H9 (cell line): ENCODE results near the gene ASIC1. TPM values are rescaled to one million over a fixed set of nuclear protein-coding genes. Genes with fewer than 3 reads are reported as not detected.

ENCODE experiments used
- DNase-seq: peaks from one replicate; pipeline ENCODE4 v3.0.0-alpha.2; 2017
- H2AFZ ChIP-seq: one replicate; pipeline ENCODE4 v1.6.1; 2013; ENCODE audit warnings: mild to moderate bottlenecking, low read length, control low read depth, moderate library complexity
- H2AK5ac ChIP-seq: 2 replicates; pipeline ENCODE4 v1.6.1; 2013; ENCODE audit warnings: low read length, control low read depth, mixed read lengths; ENCODE audit not compliant: insufficient read length
- H2BK120ac ChIP-seq: one replicate; pipeline ENCODE4 v1.6.1; 2013; ENCODE audit warnings: low read depth, mild to moderate bottlenecking, low read length, control low read depth, inconsistent platforms; ENCODE audit not compliant: poor library complexity, severe bottlenecking
- H2BK12ac ChIP-seq: 2 replicates; pipeline ENCODE4 v1.6.1; 2013; ENCODE audit warnings: low read length, control low read depth, mixed read lengths, low read depth; ENCODE audit not compliant: insufficient read length
- H2BK15ac ChIP-seq: 2 replicates; pipeline ENCODE4 v1.6.1; 2013; ENCODE audit warnings: low read depth, low read length, control low read depth
- H2BK20ac ChIP-seq: one replicate; pipeline ENCODE4 v1.6.1; 2013; ENCODE audit warnings: low read depth, mild to moderate bottlenecking, low read length, control low read depth, inconsistent platforms; ENCODE audit not compliant: poor library complexity, severe bottlenecking
- H2BK5ac ChIP-seq: 2 replicates; pipeline ENCODE4 v1.6.1; 2013; ENCODE audit warnings: low read length, control low read depth, mixed read lengths; ENCODE audit not compliant: insufficient read length
- H3K14ac ChIP-seq: 2 replicates; pipeline ENCODE4 v1.6.1; 2013; ENCODE audit warnings: low read length, control low read depth; ENCODE audit not compliant: insufficient read depth
- H3K18ac ChIP-seq: 2 replicates; pipeline ENCODE4 v1.6.1; 2013; ENCODE audit warnings: low read depth, mild to moderate bottlenecking, mixed read lengths, low read length, control low read depth; ENCODE audit not compliant: insufficient read length
- H3K23ac ChIP-seq: 2 replicates; pipeline ENCODE4 v1.6.1; 2013; ENCODE audit warnings: low read length, control low read depth, mixed read lengths, low read depth; ENCODE audit not compliant: insufficient read length
- H3K23me2 ChIP-seq: 2 replicates; pipeline ENCODE4 v1.6.1; 2013; ENCODE audit warnings: low read depth, mild to moderate bottlenecking, mixed read lengths, low read length, control low read depth; ENCODE audit not compliant: insufficient read length, poor library complexity, severe bottlenecking
- H3K27ac ChIP-seq: 2 replicates; pipeline ENCODE4 v1.5.1; 2013; ENCODE audit warnings: low read length, control low read depth, mixed read lengths, low read depth; ENCODE audit not compliant: insufficient read length
- H3K27me3 ChIP-seq: 2 replicates; pipeline ENCODE4 v1.6.1; 2013; ENCODE audit warnings: low read length, control low read depth, inconsistent platforms; ENCODE audit not compliant: insufficient read depth
- H3K4ac ChIP-seq: 2 replicates; pipeline ENCODE4 v1.6.1; 2013; ENCODE audit warnings: low read depth, mild to moderate bottlenecking, control low read depth, inconsistent platforms, low read length, moderate library complexity
- H3K4me1 ChIP-seq: 2 replicates; pipeline ENCODE4 v1.6.1; 2013; ENCODE audit warnings: low read length, control low read depth, inconsistent platforms; ENCODE audit not compliant: insufficient read depth
- H3K4me2 ChIP-seq: 2 replicates; pipeline ENCODE4 v1.6.1; 2013; ENCODE audit warnings: low read length, control low read depth, mixed read lengths; ENCODE audit not compliant: insufficient read length, insufficient read depth
- H3K56ac ChIP-seq: 2 replicates; pipeline ENCODE4 v1.6.1; 2013; ENCODE audit warnings: low read depth, mild to moderate bottlenecking, mixed read lengths, low read length, control low read depth; ENCODE audit not compliant: insufficient read length
- H3K79me1 ChIP-seq: 2 replicates; pipeline ENCODE4 v1.6.1; 2013; ENCODE audit warnings: low read depth, mild to moderate bottlenecking, moderate library complexity, low read length, control low read depth, inconsistent platforms; ENCODE audit not compliant: insufficient read depth, poor library complexity, severe bottlenecking
- H3K79me2 ChIP-seq: 2 replicates; pipeline ENCODE4 v1.6.1; 2013; ENCODE audit warnings: low read length, control low read depth, inconsistent platforms; ENCODE audit not compliant: insufficient read depth
- H3K9ac ChIP-seq: 2 replicates; pipeline ENCODE4 v1.6.1; 2013; ENCODE audit warnings: low read length, control low read depth, mixed read lengths; ENCODE audit not compliant: insufficient read length; ENCODE audit errors: extremely low read depth
- H3K9me3 ChIP-seq: one replicate; pipeline ENCODE4 v1.6.1; 2013; ENCODE audit warnings: low read depth, low read length, inconsistent platforms; ENCODE audit not compliant: control insufficient read depth
- H3T11ph ChIP-seq: one replicate; pipeline ENCODE4 v1.6.1; 2013; ENCODE audit warnings: mild to moderate bottlenecking, low read length, control low read depth, inconsistent platforms
- H4K20me1 ChIP-seq: one replicate; pipeline ENCODE4 v1.6.1; 2013; ENCODE audit not compliant: control insufficient read depth, insufficient read length, insufficient read depth
- H4K5ac ChIP-seq: 2 replicates; pipeline ENCODE4 v1.6.1; 2013; ENCODE audit warnings: low read depth, mild to moderate bottlenecking, mixed read lengths, low read length, control low read depth; ENCODE audit not compliant: insufficient read length
- H4K8ac ChIP-seq: replicated peaks from 2 replicates; pipeline ENCODE4 v1.6.1; 2013; ENCODE audit warnings: low read length, control low read depth, mixed read lengths, low read depth; ENCODE audit not compliant: insufficient read length
- H4K91ac ChIP-seq: 2 replicates; pipeline ENCODE4 v1.6.1; 2013; ENCODE audit warnings: low read depth, mild to moderate bottlenecking, moderate library complexity, mixed read lengths, low read length, control low read depth; ENCODE audit not compliant: insufficient read length
- H3K27ac Mint-ChIP-seq, 3 experiments: 2 replicates in 2 of 3; 3 replicates in 1 of 3; pipeline ENCODE4 v1.8.0; 2020 to 2021; ENCODE audit warnings: mixed read lengths in 3 of 3, mild to moderate bottlenecking in 1 of 3, moderate library complexity in 1 of 3
- H3K27me3 Mint-ChIP-seq: 2 replicates; pipeline ENCODE4 v1.8.0; 2021; ENCODE audit warnings: low read depth, mild to moderate bottlenecking, moderate library complexity, mixed read lengths
- H3K36me3 Mint-ChIP-seq, 3 experiments: 2 replicates in 2 of 3; 3 replicates in 1 of 3; pipeline ENCODE4 v1.8.0; 2020 to 2021; ENCODE audit warnings: low read depth in 3 of 3, mixed read lengths in 3 of 3; ENCODE audit not compliant: insufficient read depth in 1 of 3
- H3K4me1 Mint-ChIP-seq, 2 experiments: 2 replicates each; pipeline ENCODE4 v1.8.0; 2020; ENCODE audit warnings: mixed read lengths in 2 of 2
- H3K4me3 Mint-ChIP-seq, 2 experiments: 2 replicates in 1 of 2; 3 replicates in 1 of 2; pipeline ENCODE4 v1.8.0; 2020 to 2021; ENCODE audit warnings: mild to moderate bottlenecking in 2 of 2, mixed read lengths in 2 of 2, moderate library complexity in 1 of 2
- H3K9me3 Mint-ChIP-seq, 2 experiments: 2 replicates in 1 of 2; 3 replicates in 1 of 2; pipeline ENCODE4 v1.8.0; 2020; ENCODE audit warnings: mild to moderate bottlenecking in 2 of 2, mixed read lengths in 2 of 2, moderate library complexity in 1 of 2
- WGBS: extraction: QIAGEN DNeasy Blood & Tissue Kit; methylation state at CpG from one replicate; pipeline ENCODE4 v1.1.7; 2013; ENCODE audit warnings: missing lambda C conversion rate, low lambda C conversion rate, mixed read lengths; ENCODE audit not compliant: insufficient read length; ENCODE audit errors: extremely low coverage; 5-methylcytosine and 5-hydroxymethylcytosine counted together
- total RNA-seq: library from RNA; stranded (reverse); gene quantifications from 2 replicates; pipeline ENCODE4 v1.2.1, GENCODE V29; 2021
- TF ChIP-seq, protein P1 (sequence below): fragments of 200-600 bp; sonication (generic); conservative IDR thresholded peaks from 3 replicates; pipeline ENCODE4 v1.8.0; 2021; ENCODE audit warnings: antibody characterized with exemption, mild to moderate bottlenecking

Gene ASIC1
- total RNA-seq, 1 experiment from 2014 or later: 3.9 TPM

DNA sequence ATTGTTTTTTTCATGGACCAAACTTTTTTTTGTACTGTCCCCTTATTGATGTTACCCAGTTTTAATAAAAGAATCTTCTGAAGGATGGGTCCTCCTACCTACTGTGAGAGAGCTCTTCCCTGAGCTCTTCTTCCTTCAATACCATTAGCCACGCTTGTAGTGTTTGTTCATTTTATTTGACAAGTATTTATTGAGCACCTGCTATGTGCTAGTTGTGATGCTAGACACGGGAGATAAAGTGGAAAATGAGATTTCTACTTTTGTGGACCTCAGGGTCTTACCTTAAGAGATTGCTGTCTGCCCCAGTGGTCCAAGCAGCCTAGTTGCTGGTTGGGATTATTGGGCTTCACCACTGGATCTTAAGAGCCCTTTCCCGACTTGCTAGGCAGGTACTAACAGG, 43.2 kb downstream of the ASIC1 start:
- Mint-ChIP-seq H3K36me3 (peaks cover 41 to 65% (median 59%) of the 10 kb centered on the region in 3 experiments), H3K27me3 (peaks cover 4% of the 10 kb centered on the region), H3K4me3 (no peak overlapping the region), H3K9me3 (no peaks in the 10 kb centered on the region), H3K4me1 (peaks cover 45 to 48% of the 10 kb centered on the region in 2 experiments), H3K27ac (peak overlapping the region in 1 of 3 experiments; percentile 48; a peak in 2 of 7 replicates)
- no peak overlapping the region for H3K4ac ChIP-seq
- no peak overlapping the region for H3K56ac ChIP-seq
- DNase-seq: no peak
- H3K9ac ChIP-seq: no peak overlapping the region
- H3K23me2 ChIP-seq: no peaks in the 10 kb centered on the region
- no peak overlapping the region for H4K8ac ChIP-seq
- no peaks in the 10 kb centered on the region for H3K79me1 ChIP-seq
- no peaks in the 10 kb centered on the region for H3K27me3 ChIP-seq
- H3K4me2 ChIP-seq: no peak overlapping the region
- H4K20me1 ChIP-seq: no peaks in the 10 kb centered on the region
- H2AK5ac ChIP-seq: no peak overlapping the region
- H2AFZ ChIP-seq: no peak overlapping the region
- no CpG with 5 or more reads among the region's 3 CpGs for WGBS
- no peak overlapping the region for H3K27ac ChIP-seq
- no peak overlapping the region for H2BK5ac ChIP-seq
- H3K9me3 ChIP-seq: no peaks in the 10 kb centered on the region
- H3K23ac ChIP-seq: no peak overlapping the region
- TF ChIP-seq, protein P1, sequence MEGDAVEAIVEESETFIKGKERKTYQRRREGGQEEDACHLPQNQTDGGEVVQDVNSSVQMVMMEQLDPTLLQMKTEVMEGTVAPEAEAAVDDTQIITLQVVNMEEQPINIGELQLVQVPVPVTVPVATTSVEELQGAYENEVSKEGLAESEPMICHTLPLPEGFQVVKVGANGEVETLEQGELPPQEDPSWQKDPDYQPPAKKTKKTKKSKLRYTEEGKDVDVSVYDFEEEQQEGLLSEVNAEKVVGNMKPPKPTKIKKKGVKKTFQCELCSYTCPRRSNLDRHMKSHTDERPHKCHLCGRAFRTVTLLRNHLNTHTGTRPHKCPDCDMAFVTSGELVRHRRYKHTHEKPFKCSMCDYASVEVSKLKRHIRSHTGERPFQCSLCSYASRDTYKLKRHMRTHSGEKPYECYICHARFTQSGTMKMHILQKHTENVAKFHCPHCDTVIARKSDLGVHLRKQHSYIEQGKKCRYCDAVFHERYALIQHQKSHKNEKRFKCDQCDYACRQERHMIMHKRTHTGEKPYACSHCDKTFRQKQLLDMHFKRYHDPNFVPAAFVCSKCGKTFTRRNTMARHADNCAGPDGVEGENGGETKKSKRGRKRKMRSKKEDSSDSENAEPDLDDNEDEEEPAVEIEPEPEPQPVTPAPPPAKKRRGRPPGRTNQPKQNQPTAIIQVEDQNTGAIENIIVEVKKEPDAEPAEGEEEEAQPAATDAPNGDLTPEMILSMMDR: no peak
- H3T11ph ChIP-seq: no peak overlapping the region
- no peak overlapping the region for H4K91ac ChIP-seq
- no peak overlapping the region for H2BK15ac ChIP-seq
- no peaks in the 10 kb centered on the region; the same call in 1 of the 2 replicates for H3K4me1 ChIP-seq
- H2BK20ac ChIP-seq: no peak overlapping the region
- no peak overlapping the region for H2BK12ac ChIP-seq
- H3K18ac ChIP-seq: no peak overlapping the region
- H2BK120ac ChIP-seq: no peak overlapping the region
- H3K14ac ChIP-seq: no peak overlapping the region
- no peak overlapping the region for H4K5ac ChIP-seq
- no peaks in the 10 kb centered on the region for H3K79me2 ChIP-seq
